RWPE1 (cell line): ENCODE data around the gene SNX6.
A peak's percentile ranks its signal among the peaks of the same experiment; 100 is the strongest.
"Not testable (repeated sequence)": the region's sequence is repeated elsewhere in the genome, so short reads cannot be mapped to it uniquely, and the experiment has no call there.

Source experiments
- CTCF ChIA-PET: fragments of 350-600 bp; sonication (Branson Sonifier 250); formaldehyde crosslinking; extraction: SDS; loops from one replicate; lab custom pipeline; 2021; lab: Yijun Ruan, JAX
- POLR2A ChIA-PET: fragments of 400-600 bp; formaldehyde crosslinking; extraction: SDS; loops from one replicate; lab custom pipeline; 2020; ENCODE audit warnings: antibody characterized with exemption; ENCODE audit not compliant: low non-redundant PET; lab: Yijun Ruan, JAX
- DNase-seq: peaks from one replicate; pipeline ENCODE4 v3.0.0; 2012; ENCODE audit warnings: low spot score
- H3K27ac ChIP-seq: fragments of 450-650 bp; 2 replicates; pipeline ENCODE4 v1.5.1; 2017
- TF ChIP-seq, protein P1 (sequence below): fragments of 450-650 bp; conservative IDR thresholded peaks from 2 replicates; pipeline ENCODE4 v1.5.1; 2017; ENCODE audit warnings: low read depth, mild to moderate bottlenecking

Gene SNX6

DNA sequence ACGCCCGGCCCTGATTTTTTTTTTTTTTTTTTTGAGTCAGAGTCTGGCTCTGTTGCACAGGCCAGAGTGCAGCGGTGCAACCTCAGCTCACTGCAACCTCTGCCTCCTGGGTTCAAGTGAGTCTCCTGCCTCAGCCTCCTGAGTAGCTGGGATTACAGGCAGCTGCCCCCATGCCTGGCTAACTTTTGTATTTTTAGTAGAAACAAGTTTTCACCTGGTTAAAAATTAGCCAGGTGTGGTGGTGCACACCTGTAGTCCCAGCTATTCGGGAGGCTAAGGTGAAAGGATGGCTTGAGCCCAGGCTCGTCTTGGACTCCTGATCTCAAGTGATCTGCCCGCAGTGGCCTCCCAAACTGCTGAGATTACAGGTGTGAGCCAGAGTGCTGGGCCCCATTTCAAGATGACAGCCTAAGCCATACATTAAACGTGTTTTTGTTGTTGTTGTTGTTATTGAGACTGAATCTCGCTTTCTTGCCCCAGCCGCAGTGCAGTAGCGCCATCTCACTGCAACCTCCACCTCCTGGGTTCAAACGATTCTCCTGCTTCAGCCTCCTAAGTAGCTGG, 47.7 kb downstream of the SNX6 start:
- TF ChIP-seq, protein P1, sequence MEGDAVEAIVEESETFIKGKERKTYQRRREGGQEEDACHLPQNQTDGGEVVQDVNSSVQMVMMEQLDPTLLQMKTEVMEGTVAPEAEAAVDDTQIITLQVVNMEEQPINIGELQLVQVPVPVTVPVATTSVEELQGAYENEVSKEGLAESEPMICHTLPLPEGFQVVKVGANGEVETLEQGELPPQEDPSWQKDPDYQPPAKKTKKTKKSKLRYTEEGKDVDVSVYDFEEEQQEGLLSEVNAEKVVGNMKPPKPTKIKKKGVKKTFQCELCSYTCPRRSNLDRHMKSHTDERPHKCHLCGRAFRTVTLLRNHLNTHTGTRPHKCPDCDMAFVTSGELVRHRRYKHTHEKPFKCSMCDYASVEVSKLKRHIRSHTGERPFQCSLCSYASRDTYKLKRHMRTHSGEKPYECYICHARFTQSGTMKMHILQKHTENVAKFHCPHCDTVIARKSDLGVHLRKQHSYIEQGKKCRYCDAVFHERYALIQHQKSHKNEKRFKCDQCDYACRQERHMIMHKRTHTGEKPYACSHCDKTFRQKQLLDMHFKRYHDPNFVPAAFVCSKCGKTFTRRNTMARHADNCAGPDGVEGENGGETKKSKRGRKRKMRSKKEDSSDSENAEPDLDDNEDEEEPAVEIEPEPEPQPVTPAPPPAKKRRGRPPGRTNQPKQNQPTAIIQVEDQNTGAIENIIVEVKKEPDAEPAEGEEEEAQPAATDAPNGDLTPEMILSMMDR: no peak
- POLR2A ChIA-PET: no interaction called here
- CTCF ChIA-PET: no interaction called here
- H3K27ac ChIP-seq: peak overlapping the region; percentile 7; the same call in 1 of the 2 replicates
- no peak for DNase-seq

DNA sequence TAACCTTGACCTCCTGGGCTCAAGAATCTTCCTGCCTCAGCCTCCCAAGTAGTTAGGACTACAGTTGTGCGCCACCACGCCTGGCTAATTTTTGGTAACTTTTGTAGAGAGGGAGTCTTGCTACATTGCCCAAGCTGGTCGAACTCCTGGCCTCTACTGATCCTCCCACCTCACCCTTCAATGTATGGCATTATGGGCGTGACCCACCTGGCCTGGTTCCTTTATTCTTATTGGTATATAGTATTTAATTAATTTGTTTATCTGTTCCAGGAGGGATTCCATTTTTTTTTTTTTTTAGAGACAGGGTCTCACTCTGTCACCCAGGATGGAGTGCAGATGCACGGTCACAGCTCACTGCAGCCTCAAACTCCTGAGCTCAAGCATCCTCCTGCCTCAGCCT, 49.6 kb downstream of the SNX6 start:
- TF ChIP-seq, protein P1: no peak
- POLR2A ChIA-PET: interaction anchor here (0.6 kb wide), 1 partner anchor 16 kb away, joined by 3 read pairs; no protein-coding TSS in a partner anchor
- DNase-seq: no peak
- CTCF ChIA-PET: interaction anchor here (0.6 kb wide), 1 partner anchor 821 kb away, joined by 3 read pairs; no protein-coding TSS in a partner anchor
- H3K27ac ChIP-seq: no peak overlapping the region

DNA sequence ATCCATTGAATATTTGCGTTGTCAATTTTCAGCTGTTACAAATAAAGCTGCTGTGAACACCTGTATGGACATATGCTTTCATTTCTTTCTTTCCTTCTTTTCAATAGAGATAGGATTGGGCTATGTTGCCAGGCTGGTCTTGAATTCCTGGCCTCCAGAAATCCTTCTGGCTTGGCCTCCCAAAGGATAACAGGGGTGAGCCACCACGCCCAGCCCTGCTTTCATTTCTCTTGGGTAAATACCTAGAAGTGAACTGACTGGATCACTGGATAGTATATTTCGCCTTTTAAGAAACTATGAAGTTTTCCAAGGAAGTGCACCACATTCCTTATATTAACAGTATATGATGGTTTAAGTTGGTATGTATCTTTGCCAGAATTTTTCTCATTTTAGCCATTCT, 58.2 kb downstream of the SNX6 start:
- ChIA-PET CTCF (no interaction called here), POLR2A (no interaction called here)
- H3K27ac ChIP-seq: no peak overlapping the region
- DNase-seq: no peak
- TF ChIP-seq, protein P1: no peak

DNA sequence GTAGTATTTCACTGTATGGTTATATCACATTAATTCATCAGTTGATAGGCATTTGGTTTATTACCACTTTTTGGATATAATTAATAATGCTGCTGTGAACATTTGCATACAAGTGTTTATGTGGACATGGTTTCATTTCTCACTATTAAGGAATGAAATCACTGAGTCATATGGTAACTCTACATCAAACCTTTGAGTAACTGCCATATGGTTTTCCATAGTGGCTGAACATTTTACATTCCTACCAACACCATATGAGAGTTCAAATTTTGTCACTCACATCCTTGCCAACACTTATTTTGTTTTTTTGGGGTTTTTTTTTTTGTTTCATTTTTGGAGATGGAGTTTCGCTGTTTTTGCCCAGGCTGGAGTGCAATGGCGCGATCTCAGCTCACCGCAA, 60.2 kb downstream of the SNX6 start:
- TF ChIP-seq, protein P1: no peak
- CTCF ChIA-PET: no interaction called here
- no peak for DNase-seq
- POLR2A ChIA-PET: no interaction called here
- H3K27ac ChIP-seq: no peak overlapping the region

DNA sequence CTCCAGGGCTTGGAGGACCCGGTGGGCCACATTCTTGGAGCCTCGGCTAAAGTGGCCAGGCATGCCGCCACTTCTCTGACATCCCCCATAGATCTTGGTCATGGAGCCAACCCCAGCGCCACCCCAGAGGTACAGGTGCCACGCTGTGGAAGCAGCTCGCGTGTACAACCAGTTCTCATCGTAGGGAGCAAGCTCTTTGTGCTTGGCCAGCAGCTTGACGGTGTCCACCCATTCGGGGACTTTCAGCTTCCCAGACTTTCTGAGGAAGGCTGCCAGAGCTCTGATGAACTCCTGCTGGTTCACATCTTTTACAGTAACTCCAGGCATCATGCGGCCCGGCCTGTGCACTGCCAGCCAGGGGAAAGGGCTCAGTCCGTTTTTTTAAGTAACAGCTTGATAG, 61.1 kb downstream of the SNX6 start:
- POLR2A ChIA-PET: no interaction called here
- H3K27ac ChIP-seq: no peak overlapping the region
- TF ChIP-seq, protein P1: no peak
- DNase-seq: no peak
- CTCF ChIA-PET: interaction anchor here (0.6 kb wide), 1 partner anchor 231 kb away, joined by 4 read pairs; no protein-coding TSS in a partner anchor

DNA sequence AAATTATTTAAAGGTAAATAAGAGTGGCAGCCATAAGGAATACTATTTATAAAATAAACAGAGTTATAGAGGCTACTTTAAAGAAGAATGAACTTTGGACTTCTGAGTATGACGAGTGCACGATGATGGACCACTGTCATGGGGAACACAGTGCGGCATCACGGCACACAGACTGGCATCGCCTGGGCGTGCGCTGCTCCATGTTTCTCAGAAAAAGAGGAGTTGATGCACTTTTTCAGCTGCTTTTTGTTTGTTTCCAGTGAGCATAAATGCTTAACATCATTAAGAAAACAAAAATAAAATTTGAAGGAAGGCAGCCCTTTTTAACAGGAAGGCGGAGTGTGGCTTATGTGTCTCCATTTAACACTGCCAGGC, 67.2 kb downstream of the SNX6 start:
- DNase-seq: no peak
- CTCF ChIA-PET: no interaction called here
- no peak overlapping the region; the same call in 1 of the 2 replicates for H3K27ac ChIP-seq
- POLR2A ChIA-PET: no interaction called here
- TF ChIP-seq, protein P1: no peak

DNA sequence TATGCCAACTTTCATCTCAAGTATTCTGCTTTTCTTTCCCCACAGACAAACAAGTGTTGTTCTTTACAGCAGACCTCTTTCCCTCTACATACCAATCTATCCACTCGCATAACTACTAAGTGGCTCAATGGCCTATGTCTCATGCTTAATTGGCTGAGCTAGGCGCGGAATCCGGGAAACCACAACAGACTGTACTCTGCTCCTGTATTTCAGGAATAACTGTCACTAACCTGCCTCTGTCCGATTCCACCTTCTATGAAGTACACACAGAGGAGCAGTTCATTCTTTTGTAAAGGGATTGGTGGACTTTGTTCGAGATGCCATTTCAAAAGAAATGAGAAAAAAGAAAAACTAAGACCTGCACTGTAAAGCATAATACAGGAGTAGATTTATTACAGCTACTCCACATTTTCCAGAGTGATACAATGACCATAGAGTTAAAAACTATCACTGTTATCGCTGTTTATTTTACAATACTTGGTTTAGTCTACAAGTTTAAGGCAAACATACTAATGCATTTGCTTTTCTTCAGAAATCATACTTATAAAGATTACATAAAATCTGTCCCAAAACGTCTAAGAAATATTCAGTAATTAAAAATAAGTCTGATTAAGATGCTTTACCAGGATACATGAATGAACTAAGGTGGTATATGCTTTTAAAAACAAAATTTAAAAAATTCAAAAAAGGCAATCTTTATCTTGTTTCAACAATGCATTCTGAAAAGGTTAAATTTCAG, 67.7 kb downstream of the SNX6 start:
- DNase-seq, POLR2A ChIA-PET, CTCF ChIA-PET, H3K27ac ChIP-seq: not testable (repeated sequence)

DNA sequence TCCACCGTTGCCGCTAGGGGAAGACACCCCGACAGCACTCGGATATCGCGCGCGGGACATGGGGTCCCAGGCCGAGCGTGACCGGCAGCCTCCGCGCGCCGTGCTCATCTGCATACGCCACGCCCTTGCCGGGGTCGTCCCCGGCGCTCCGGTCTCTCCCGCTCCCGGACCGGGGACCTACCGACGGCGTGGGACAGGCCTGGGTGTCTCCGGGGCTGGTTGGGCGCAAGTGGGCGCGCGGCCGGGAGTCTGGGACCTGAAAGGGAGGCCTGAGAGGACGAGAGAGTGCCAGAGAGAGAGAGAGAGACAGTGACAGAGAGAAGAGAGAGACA, 73.5 kb downstream of the SNX6 start:
- CTCF ChIA-PET, H3K27ac ChIP-seq, POLR2A ChIA-PET, DNase-seq: not testable (repeated sequence)

DNA sequence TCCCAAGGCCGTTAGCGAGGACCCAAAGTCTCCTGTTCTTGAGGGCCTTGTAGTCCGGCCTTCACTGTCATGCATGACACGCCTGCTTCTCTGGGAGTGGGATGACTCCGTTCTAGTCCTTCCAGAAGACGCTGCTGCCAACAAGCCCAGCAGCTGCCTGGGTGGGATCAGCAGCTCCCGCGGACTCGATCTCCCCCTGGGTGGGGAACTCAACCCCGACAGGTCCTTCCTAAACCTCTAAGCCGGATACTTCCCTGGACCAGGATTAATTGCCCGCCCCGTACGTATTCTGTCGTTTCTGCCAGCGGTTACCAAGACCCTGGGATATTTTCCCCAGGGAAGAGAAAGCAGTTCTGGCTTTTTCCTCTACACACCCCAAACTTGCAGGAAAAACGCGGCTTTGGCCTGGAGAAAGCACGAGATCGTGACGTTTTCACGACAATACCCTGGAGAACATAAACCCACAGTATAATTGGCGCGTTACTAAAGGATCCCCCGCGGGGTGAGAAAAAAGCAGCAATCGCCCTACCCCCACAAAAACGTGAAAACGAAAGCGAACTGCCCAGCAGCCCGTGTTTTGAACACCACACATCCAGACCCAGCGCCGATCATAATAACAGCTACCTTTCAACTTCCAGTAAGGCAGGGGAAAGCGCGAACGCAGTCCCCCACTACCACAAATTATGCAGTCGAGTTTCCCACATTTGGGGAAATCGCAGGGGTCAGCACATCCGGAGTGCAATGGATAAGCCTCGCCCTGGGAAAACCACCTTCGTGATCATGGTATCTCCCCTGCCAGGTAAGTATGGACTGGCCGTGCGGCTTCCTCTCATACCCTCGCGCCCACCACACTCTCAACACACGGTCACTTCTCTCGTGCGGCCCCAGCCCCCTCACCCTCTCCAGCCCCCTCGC, 74.1 kb downstream of the SNX6 start:
- peak overlapping the region; percentile 75 for H3K27ac ChIP-seq
- DNase-seq, CTCF ChIA-PET, POLR2A ChIA-PET: not testable (repeated sequence)
